Spleen (tissue), 7 donors: ENCODE measurements around the gene TMEM114.

Experiments used
- POLR2AphosphoS5 ChIP-seq, 3 donors: sonication (generic); formaldehyde crosslinking; IDR thresholded peaks; one replicate each; pipeline ENCODE4 v1.5.1; 2017; ENCODE audit warnings: antibody characterized with exemption in 3 of 3
- TF ChIP-seq, protein P1 (sequence below), 11 experiments: fragments of 200-600 bp in 7 of 11; fragments of 450-650 bp in 4 of 11; sonication (generic) in 4 of 11; IDR thresholded peaks in 8 of 11; conservative IDR thresholded peaks in 3 of 11; 1 replicate in 7 of 11; 2 replicates in 4 of 11; pipeline versions ENCODE4 v1.4.0 to v1.8.0; 2016 to 2021; ENCODE audit warnings: antibody characterized with exemption in 11 of 11, inconsistent platforms in 4 of 11, mild to moderate bottlenecking in 1 of 11
- donor health status: DM: no; HTN: no; CAD: no; lungs with moderate emphysema.
- donor health status: DM: no; HTN: no; CAD: no.
- donor health status: DM: no; HTN: no; CAD: no.

- TF ChIP-seq POLR2AphosphoS5 (IDR thresholded peaks at IDR 0.05): no peak
- TF ChIP-seq, protein P1, sequence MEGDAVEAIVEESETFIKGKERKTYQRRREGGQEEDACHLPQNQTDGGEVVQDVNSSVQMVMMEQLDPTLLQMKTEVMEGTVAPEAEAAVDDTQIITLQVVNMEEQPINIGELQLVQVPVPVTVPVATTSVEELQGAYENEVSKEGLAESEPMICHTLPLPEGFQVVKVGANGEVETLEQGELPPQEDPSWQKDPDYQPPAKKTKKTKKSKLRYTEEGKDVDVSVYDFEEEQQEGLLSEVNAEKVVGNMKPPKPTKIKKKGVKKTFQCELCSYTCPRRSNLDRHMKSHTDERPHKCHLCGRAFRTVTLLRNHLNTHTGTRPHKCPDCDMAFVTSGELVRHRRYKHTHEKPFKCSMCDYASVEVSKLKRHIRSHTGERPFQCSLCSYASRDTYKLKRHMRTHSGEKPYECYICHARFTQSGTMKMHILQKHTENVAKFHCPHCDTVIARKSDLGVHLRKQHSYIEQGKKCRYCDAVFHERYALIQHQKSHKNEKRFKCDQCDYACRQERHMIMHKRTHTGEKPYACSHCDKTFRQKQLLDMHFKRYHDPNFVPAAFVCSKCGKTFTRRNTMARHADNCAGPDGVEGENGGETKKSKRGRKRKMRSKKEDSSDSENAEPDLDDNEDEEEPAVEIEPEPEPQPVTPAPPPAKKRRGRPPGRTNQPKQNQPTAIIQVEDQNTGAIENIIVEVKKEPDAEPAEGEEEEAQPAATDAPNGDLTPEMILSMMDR (IDR thresholded peaks at IDR 0.05 in 8 of 11, conservative IDR thresholded peaks at IDR 0.05 in 3 of 11): no peak
Observed at GRCh38 chr16:8569650-8570346, 20.5 kb downstream of the TMEM114 start.
